IPS-NIHi7 (cell line): ENCODE results near the gene SIRT5.

Experiments used
- DNase-seq: peaks from one replicate; pipeline ENCODE4 v3.0.0; 2012; ENCODE audit warnings: mixed read lengths; ENCODE audit errors: extremely low spot score

SIRT5 gene

DNA sequence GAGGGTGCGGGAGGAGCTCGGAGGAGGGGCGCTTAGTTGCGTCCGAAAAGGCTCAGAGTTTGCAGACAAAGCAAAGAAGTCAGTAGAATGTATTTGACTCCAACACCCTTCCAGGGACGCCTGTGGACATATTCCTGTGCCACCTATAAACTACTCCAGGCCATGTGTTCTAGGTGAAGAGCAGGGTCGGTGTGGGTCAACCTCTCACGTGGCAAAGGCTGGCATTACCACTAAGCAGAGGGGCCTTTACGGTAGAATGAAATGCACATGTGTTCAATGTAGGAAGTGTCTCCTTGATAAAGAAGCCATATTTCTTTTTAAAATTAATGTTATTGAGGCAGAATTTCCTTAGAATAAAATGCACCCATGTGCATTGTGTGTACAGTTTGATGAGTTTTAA is 15.4 kb downstream of the SIRT5 start:
- no peak for DNase-seq

DNA sequence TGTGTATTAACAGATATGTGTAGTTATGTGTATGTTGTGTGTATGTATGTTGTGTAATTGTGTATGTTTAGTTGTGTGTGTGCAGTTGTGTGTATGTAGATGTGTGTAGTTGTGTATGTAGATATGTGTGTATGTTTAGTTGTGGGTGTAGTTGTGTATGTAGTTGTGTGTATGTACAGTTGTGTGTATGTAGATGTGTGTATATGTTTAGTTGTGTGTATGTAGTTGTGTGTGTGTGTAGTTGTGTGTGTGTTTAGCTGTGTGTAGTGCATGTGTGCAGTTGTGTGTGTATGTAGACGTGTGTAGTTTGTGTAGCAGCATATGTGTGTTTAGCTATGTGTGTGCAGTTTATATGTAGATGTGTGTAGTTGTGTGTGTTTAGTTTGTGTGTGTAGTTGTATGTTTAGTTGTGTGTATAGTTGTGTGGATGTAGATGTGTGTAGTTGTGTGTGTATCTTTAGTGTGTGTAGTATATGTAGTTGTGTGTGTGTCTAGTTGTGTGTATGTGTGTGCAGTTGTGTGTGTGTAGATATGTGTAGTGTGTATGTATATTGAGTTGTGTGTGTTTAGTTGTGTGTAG is 16.3 kb downstream of the SIRT5 start:
- DNase-seq = no peak

DNA sequence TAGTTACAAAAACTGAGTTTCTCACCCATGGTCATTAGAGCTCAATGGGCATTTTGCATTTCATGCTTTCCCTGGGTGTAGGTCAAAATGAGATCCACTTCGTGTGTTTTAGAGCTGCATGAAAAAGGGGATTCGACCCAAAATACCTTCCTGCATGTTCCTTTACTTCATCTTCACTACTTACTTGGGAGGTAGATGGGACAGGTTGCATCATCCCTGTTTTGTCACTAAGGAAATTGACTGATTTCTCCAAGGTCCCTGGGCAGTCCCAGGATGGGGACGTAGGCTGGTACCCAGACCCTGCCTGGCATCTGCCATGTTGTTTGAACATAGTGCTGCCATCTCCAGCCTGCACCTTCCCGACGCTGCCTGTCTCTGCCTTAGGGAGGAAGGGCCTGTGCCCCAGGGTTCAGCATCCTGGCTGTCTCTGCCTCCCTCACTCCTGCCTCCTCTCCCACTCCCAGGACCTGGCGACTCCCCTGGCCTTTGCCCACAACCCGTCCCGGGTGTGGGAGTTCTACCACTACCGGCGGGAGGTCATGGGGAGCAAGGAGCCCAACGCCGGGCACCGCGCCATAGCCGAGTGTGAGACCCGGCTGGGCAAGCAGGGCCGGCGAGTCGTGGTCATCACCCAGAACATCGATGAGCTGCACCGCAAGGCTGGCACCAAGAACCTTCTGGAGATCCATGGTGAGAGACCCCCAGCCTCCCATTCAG is 17.0 kb downstream of the SIRT5 start:
- no peak for DNase-seq

DNA sequence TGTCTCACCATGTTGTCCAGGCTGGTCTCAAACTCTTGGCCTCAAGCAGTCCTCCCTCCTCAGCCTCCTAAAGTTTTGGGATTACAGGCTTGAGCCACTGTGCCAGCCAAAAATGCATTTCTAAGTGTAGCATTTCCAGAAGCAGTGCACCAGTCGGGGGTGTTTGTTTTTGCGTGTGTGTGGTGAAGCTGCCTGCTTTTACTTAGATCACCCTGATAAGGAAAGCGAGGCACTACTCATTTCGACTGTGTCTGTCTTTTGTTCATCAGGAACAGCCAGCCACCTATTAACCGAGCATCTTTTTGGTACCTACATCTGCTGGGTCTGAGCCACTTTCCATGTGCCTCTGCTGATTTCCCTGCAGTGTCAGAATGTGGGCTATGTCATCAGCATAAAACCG is 18.7 kb downstream of the SIRT5 start:
- DNase-seq = no peak

DNA sequence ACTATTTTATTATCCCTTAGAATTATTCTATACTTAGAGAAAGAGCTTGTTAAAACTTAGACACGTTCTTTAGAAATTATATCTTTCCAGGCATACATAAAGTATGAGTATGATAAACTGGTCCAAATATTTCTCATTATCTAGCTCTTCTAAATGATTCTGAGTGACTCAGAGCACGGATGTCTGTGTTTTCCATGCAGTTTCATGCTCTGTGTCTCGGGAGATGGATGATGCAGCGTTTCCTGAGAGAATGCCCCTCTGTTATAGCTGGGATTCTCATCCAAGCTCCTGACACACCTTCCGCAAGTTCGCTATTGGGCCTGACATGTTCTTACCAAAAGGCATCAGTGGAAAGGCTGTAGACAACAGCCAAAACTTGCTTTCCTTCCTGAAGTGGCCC is 19.3 kb downstream of the SIRT5 start:
- DNase-seq = no peak

DNA sequence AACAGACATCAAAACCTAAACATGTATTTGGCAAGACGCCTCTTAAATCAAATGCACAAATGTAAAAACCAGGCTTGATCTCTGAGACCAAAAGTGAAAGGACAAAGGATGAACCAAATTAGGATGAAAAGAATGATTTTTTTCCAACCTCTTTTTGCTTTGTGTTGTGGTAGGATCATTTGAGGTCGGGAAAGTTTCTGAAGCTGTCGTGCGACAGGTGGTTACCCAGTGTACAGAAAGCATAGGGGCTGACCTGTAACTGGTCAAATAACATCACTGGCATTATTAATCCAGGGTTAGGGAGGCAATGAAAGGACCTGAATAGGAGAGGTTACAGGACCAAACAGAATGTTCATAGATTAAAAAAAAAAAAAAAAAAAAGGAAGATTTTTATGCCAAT is 22.7 kb downstream of the SIRT5 start:
- no peak for DNase-seq

DNA sequence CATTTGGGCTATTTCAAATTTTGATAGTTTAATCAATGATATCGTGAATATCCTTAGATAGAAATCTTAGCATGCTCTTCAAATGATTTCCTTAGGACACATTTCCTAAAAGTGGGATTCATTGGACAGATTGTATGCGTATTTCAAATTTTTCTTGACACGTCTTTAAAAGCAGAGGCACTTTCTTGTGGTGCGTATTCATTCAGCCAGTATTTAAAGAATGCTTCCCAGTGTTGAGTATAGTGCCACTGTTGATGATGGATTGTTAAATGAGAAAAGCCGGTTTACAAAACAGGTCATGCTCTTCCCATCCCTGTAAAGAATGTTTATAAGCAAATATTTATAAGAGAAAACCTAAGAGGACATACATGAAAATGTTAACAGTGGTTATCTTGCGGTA is 25.6 kb downstream of the SIRT5 start:
- no peak for DNase-seq

DNA sequence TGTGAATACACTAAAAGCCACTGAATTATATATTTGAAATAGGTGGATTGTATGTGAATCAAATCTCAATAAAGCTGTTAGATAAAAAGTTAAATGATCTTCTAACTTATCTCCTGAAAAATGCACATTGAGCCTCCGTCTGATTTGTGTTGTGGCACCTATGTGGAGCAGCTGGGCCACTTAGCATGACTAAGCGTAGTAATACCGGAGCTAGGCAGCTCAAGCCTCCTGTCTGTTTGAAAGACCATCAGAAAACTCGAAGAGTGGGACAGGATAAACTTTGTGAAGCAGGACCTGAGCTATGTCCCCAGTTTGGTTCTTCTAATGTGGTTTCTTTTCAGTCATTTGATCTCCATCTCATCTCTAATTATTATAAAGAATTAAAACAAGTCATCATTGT is 29.7 kb downstream of the SIRT5 start:
- no peak for DNase-seq

DNA sequence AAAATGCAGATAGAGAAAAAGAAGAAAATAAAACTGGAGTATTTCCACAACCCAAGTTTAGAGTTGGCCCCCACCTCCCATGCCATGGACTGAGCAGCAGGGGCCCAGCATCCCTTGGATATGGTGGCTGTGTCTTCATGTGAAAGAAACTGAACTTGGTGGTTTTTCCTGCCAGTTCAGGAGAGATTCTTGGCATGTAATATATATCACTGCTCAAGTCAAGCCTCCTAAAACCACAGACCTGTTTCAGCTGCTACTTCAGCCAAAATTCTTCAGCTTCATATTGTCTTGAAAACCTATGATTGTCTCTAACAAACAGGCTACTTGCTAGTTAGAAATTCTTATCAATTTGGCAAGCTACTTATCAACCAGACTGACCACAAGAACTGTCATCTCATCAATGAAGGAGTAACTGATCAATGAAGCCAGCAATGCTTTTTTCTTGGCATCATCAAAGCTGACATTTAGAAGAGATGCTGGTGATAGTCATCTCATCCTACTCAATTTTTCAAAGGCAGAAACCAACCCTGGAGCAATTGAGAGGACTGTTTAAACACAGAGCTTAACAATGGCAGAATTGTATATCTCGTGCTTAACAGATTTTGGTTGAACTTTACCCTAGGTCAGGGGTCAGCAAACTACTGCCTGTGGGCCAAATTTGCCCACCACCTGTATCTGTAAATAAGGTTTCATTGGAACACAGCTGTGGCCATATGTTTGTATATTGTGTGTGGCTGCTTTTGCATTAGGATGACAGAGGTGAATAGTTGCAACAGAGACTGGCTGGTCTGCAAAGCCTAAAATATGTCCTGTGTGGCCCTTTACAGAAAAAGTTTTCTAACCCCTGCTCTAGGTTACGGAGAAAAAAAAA is 30.4 kb downstream of the SIRT5 start:
- no peak for DNase-seq

DNA sequence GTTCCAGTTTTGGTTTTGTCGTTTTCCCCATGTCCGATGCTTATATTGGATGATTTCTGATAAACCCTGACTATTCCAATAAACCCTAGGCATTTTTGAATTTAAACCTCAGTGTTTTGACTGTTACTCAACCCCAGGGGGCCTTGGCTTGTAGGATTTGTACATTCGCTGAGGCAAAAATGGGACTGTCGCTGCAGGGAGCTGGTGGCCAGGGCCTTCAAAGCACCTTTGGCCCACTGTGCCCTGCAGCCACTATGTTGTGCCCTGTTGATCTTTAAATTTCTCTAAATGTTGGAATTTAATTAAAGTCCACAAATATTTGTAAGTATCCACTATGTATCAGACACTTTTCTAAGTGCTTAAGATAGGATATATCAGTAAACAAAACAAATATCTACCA is 31.2 kb downstream of the SIRT5 start:
- no peak for DNase-seq

DNA sequence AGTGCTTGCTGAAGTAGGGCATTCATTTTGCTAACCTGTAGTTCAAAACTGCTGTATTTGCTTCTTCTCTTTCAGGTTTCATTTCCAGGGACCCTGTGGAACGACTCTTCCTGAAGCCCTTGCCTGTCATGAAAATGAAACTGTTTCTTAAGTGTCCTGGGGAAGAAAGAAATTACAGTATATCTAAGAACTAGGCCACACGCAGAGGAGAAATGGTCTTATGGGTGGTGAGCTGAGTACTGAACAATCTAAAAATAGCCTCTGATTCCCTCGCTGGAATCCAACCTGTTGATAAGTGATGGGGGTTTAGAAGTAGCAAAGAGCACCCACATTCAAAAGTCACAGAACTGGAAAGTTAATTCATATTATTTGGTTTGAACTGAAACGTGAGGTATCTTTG is 37.3 kb downstream of the SIRT5 start:
- no peak for DNase-seq

DNA sequence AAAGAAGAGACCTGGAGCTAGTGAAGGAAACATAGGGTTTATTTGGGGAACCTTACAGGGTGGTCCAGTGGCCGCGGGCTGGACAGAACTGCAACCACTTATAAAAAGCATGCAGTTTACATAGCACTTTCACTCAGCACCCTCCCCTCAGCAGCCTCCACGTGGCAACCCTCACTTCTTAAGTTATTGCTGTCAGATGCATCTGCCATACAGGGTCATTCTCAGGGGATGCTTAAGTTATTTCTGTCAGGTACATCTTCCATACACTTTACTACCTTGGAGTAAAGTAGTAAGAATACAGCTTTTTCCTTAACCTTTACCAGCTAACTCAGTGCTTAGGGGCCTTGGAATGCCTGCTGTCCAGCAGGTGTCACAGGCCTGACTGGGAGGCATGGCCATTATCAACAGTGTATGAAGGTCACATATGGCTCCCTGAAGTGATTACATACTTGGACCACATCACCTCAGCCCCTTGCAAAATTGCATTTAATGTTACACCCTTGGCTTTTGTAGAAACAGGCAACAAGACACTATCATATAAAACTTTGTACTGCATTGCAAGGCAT is 38.7 kb downstream of the SIRT5 start:
- DNase-seq = no peak

DNA sequence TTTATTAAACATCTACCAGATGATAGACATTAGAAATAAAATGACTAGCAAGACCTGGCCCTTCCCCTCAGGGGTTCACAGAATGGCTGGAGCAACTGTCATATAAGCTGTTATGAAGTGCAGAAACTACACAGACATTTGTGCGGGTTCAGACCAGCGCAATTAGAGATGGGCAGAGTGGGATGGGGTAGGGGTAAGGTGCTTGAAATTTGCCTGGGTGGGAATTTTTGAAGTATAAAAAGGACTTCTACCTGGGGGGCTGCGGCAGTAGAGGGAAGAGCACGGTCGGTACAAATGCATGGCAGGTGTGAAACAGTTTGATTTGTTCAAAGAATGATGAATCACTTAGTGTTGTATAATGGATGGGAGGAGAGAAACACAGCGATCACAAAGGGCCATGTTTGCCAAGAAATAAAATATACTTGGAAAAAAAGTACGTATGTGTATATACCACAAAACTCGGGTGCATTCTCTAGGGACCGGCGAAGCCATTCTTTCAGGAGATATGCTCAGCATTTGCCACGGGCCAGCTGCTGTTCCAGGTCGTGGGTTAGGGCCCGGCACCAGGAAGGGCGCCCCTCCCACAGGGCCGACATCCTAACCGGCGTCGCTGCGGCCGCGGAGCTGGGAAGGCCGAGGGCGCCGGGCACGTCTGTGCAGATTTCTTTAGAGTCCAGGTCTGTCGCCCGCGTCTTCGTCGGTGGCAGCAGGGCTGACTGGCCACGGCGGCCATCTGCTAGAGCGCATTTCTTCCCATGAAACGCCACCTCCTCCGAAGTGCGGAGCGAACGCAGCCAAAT is 39.9 kb downstream of the SIRT5 start:
- DNase-seq = peak; percentile 57

DNA sequence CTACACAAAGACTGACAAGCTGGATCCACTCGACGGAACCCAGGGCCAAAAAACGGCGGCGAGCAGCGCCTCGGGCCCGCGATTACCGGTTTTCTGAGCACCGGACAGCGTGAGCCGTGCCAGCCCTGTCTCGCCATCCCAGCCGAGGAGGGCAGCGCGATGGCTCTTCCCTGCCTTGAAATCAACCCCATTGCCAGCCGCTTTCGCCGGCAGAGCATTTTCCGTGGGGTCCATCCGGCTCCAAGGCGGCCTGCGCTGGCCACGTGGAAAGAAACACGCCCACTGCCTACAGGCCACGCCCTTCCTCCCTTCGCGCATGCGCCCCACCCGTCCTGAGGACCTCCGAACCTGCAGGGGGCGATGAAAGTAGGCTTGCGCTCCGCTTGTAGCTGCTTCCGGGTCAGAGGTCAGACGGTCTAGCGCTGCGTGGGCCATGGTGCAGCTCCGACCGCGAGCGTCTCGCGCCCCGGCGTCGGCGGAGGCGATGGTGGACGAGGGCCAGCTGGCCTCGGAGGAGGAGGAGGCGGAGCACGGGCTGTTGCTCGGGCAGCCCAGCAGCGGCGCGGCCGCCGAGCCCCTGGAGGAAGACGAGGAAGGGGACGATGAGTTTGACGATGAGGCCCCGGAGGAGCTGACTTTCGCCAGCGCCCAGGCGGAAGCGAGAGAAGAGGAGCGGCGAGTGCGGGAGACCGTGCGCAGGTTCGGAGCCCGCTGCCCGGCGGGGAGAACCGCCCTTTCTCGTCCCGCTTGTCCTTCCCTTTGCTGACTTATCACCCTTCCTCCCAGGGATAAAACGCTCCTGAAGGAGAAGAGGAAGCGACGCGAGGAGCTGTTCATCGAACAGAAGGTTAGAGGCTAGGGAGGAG is 40.8 kb downstream of the SIRT5 start, which contains the start of gene NOL7:
Gene NOL7 (plus strand): TSS at position 410 of the 866 bp plus-strand sequence. CDS start 24 bp downstream, at position 434.
- peak; percentile 97 for DNase-seq

DNA sequence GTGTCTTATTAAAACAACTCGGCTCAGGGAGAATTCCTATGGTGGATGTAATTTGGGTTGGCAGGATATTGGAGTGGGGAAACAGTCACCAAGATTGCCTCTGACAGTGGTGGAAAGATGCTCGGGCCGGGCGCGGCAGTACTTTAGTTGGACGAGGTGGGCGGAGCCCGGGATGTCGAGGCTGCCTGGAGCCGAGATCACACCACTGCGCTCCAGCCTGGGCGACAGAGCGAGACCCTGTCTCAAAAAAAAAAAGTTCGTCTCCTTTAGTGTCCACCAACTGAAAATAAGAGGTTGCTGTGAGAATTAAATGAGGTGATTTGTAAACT is 41.4 kb downstream of the SIRT5 start:
- peak; percentile 31 for DNase-seq

DNA sequence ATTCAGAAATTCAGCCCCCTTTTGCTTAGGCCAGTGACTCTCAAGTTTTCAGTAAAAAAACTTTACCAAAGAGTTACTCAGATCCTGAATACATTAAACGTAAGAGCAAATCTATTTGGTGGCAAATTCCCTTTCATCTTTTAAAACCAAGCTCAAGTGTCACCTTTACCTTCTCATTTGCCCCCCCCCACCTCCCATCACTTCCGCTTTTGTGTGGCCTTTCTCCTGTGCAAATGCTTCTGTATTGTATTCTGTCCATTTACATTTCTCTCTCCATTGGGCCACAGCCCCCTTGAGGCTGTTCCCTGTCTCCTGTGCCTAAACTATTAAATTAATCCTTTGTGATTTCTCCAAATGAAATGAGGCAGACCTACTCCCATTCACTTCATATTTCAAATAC is 42.7 kb downstream of the SIRT5 start:
- no peak for DNase-seq

DNA sequence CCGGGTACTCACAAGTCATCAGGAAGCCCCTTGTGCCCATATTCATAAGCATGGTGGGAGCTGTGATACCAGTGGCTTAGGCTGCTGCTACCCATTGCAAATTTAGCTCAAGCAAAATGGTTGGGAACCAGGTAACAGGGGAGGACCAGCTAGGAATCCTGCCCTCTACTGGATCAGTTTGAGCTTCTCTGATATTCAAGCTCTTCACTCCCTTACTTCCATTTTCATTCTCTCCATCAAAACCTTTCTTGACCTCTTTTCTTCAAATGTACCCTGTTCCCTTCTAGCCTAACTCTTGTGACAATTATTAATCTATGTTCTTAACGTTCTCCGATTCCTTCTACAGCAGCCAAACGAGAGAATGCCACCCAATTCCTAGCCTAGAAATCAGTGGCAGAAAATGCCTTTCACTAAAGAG is 50.5 kb downstream of the SIRT5 start:
- peak; percentile 76 for DNase-seq

DNA sequence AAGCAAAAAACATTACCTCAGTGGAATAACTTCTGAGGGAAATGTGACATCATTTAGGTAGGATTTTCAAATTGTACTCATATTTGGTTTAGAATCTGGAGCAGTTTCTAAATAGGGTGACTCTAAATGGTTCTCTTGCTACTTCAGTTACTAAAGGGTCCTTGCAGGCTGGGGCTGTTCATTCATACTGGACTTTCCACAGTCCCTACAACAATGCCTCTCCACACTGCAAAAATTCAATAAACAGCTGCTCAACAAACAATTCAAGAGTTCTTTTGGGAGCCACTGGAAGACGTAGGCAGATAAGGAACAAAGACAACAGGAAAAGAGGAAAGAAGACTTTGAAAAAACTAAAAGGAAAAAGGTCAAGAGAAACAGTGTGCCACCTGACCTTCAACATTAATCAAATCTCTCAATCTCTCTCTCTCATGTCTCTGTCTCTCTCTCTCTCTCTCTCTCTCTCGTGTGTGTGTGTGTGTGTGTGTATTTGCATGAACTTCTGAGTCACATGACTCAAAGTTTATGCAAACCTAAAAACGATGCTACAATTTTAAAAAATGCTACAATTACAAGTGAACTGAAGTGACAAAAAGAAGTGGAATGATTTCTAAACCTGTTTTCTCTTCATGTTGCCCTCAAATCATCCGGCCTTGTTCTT is 55.2 kb downstream of the SIRT5 start:
- DNase-seq = no peak

DNA sequence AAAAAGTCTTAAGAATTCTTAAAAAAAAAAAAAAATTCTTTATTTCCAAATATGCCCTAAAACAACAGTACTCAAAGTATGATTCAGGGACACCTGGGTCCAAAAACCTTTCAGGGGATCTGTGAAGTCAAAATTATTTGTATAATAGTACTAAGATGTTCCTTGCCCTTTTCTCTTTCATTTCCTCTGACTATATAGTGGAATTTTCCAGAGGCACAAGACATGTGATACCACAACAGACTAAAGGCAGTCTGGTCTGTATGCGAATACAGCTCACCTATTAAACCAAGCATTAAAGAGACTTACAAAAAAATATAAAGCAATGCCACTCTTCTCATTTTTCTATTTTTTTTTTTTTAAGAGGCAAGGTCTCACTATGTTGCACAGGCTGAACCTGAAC is 56.1 kb downstream of the SIRT5 start:
- DNase-seq = no peak

DNA sequence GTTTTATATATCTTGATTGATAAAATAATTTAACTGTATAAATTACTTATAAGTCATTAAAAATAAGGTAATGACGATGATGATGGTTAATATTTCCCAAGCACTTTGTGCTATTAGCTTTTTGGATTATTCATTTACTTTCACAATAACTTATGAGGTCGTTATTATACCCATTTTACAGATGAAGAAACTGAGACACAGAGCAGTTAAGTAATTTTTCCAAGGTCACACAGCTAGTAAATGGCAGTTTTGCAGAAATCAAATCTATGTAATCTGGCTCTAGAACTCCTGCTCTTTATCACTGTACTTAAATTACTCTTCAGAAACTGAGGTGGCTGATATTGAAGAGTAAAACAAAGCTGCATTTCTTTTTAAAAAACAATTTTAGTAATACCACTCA is 58.9 kb downstream of the SIRT5 start:
- DNase-seq = no peak
